GM23338 (cell line): ENCODE measurements around the gene CBX8. TPM values are rescaled to one million over a fixed set of nuclear protein-coding genes. Genes with fewer than 3 reads are reported as not detected.
A peak's percentile ranks its signal among the peaks of the same experiment; 100 is the strongest.

Experiments used
- ATAC-seq: fragments of 200-7000 bp; cut with Tn5 transposase; 3 replicates; pipeline ENCODE4 v1.9.1; 2020
- DNase-seq: peaks from one replicate; pipeline ENCODE4 v3.0.0-alpha.2; 2015; ENCODE audit warnings: low spot score
- H2AFZ ChIP-seq: fragments of 200-600 bp; sonication (generic); 2 replicates; pipeline ENCODE4 v1.8.0; 2016; ENCODE audit warnings: antibody characterized with exemption, mild to moderate bottlenecking, moderate library complexity
- H3F3A ChIP-seq: fragments of 200-600 bp; sonication (generic); replicated peaks from 2 replicates; pipeline ENCODE4 v1.8.0; 2017; ENCODE audit warnings: antibody characterized with exemption, mixed run types, low read depth
- H3K27ac ChIP-seq: fragments of 200-600 bp; sonication (generic); 2 replicates; pipeline ENCODE4 v1.6.1; 2016; ENCODE audit warnings: low read depth
- H3K27me3 ChIP-seq: fragments of 200-600 bp; sonication (generic); 2 replicates; pipeline ENCODE4 v1.8.0; 2016; ENCODE audit warnings: mild to moderate bottlenecking, mixed run types, moderate library complexity; ENCODE audit not compliant: insufficient read depth
- H3K36me3 ChIP-seq: fragments of 200-600 bp; sonication (generic); 2 replicates; pipeline ENCODE4 v1.8.0; 2016; ENCODE audit warnings: mild to moderate bottlenecking; ENCODE audit not compliant: insufficient read depth
- H3K4me1 ChIP-seq: fragments of 200-600 bp; sonication (generic); 2 replicates; pipeline ENCODE4 v1.8.0; 2016; ENCODE audit warnings: mild to moderate bottlenecking, moderate library complexity; ENCODE audit not compliant: insufficient read depth
- H3K4me2 ChIP-seq: fragments of 200-600 bp; sonication (generic); 2 replicates; pipeline ENCODE4 v1.7.1; 2017; ENCODE audit warnings: mixed run types
- H3K4me3 ChIP-seq: fragments of 200-600 bp; sonication (generic); 2 replicates; pipeline ENCODE4 v1.6.1; 2016; ENCODE audit warnings: mixed run types
- H3K79me2 ChIP-seq: fragments of 200-600 bp; sonication (generic); replicated peaks from 2 replicates; pipeline ENCODE4 v1.8.0; 2017; ENCODE audit warnings: mild to moderate bottlenecking; ENCODE audit not compliant: insufficient read depth
- H3K9me2 ChIP-seq: fragments of 200-600 bp; sonication (generic); 2 replicates; pipeline ENCODE4 v1.8.0; 2017; ENCODE audit not compliant: insufficient read depth
- H4K20me1 ChIP-seq: fragments of 200-600 bp; sonication (generic); replicated peaks from 2 replicates; pipeline ENCODE4 v1.8.0; 2017; ENCODE audit warnings: mild to moderate bottlenecking; ENCODE audit not compliant: insufficient read depth
- H3K27ac Mint-ChIP-seq: 2 replicates; pipeline ENCODE4 v1.8.0; 2020; ENCODE audit warnings: inconsistent platforms, mild to moderate bottlenecking, moderate library complexity, mixed read lengths
- H3K27me3 Mint-ChIP-seq: 3 replicates; pipeline ENCODE4 v1.8.0; 2022; ENCODE audit warnings: low read depth, mild to moderate bottlenecking, moderate library complexity, mixed read lengths, inconsistent platforms; ENCODE audit not compliant: insufficient read depth, poor library complexity
- H3K36me3 Mint-ChIP-seq: 3 replicates; pipeline ENCODE4 v1.8.0; 2021; ENCODE audit warnings: low read depth, mild to moderate bottlenecking, inconsistent platforms, moderate library complexity, mixed read lengths
- H3K4me1 Mint-ChIP-seq: 3 replicates; pipeline ENCODE4 v1.8.0; 2020; ENCODE audit warnings: mild to moderate bottlenecking, inconsistent platforms, mixed read lengths
- H3K4me3 Mint-ChIP-seq: 3 replicates; pipeline ENCODE4 v1.8.0; 2021; ENCODE audit warnings: moderate library complexity, mild to moderate bottlenecking, inconsistent platforms, mixed read lengths
- H3K9me3 Mint-ChIP-seq: 3 replicates; pipeline ENCODE4 v1.8.0; 2020; ENCODE audit warnings: moderate library complexity, mild to moderate bottlenecking, inconsistent platforms, mixed read lengths
- CREB1 ChIP-seq: fragments of 250-450 bp; sonication (Bioruptor Pico); IDR thresholded peaks from 2 replicates; pipeline ENCODE4 v1.5.0; 2020; ENCODE audit warnings: low read depth, mild to moderate bottlenecking, moderate library complexity
- EZH2 ChIP-seq: fragments of 200-600 bp; sonication (generic); IDR thresholded peaks from one replicate; pipeline ENCODE4 v1.8.0; 2017; ENCODE audit warnings: antibody characterized with exemption, mild to moderate bottlenecking, low read depth; ENCODE audit not compliant: unreplicated experiment
- JUNB ChIP-seq: IDR thresholded peaks from one replicate; pipeline ENCODE4 v1.6.1; 2016; ENCODE audit warnings: antibody characterized with exemption; ENCODE audit not compliant: unreplicated experiment
- NANOG ChIP-seq: IDR thresholded peaks from 2 replicates; pipeline ENCODE4 v1.6.1; 2016; ENCODE audit warnings: antibody characterized with exemption, borderline replicate concordance
- POLR2AphosphoS5 ChIP-seq: IDR thresholded peaks from 2 replicates; pipeline ENCODE4 v1.6.1; 2016; ENCODE audit warnings: antibody characterized with exemption, low read depth
- STAT1 ChIP-seq: IDR thresholded peaks from one replicate; pipeline ENCODE4 v1.6.1; 2016; ENCODE audit warnings: antibody characterized with exemption; ENCODE audit not compliant: unreplicated experiment
- ZNF114 ChIP-seq: fragments of 250-450 bp; sonication (Bioruptor Pico); IDR thresholded peaks from 2 replicates; pipeline ENCODE4 v1.5.0; 2020; ENCODE audit warnings: mild to moderate bottlenecking, moderate library complexity
- ZNF331 ChIP-seq: fragments of 250-450 bp; sonication (Bioruptor Pico); IDR thresholded peaks from 2 replicates; pipeline ENCODE4 v1.5.0; 2020; ENCODE audit warnings: low read depth, mild to moderate bottlenecking, moderate library complexity
- polyA plus RNA-seq: library from polyadenylated mRNA; unstranded; fragments of >200 nt; fragmentation: Nextera tagmentation; extraction: Ambion mirVana; gene quantifications from 2 replicates; pipeline ENCODE4 v1.2.1, GENCODE V29; 2016
- total RNA-seq: library from RNA; depleted of rRNA; stranded (reverse); fragments of >200 nt; shearing (Covaris generic); gene quantifications from 2 replicates; pipeline ENCODE4 v1.2.3, GENCODE V29; 2014
- TF ChIP-seq, protein P1 (sequence below), 2 experiments: fragments of 200-600 bp in 1 of 2; sonication (generic) in 1 of 2; conservative IDR thresholded peaks; 2 replicates each; pipeline versions ENCODE4 v1.5.1 to v1.6.1; 2016 to 2017; ENCODE audit warnings: antibody characterized with exemption in 2 of 2, low read depth in 2 of 2, mild to moderate bottlenecking in 2 of 2, moderate library complexity in 1 of 2
- TF ChIP-seq, protein P2 (sequence below): IDR thresholded peaks from 2 replicates; pipeline ENCODE4 v1.6.1; 2016; ENCODE audit warnings: antibody characterized with exemption
- TF ChIP-seq, protein P3 (sequence below): fragments of 250-450 bp; sonication (Bioruptor Pico); IDR thresholded peaks from 2 replicates; pipeline ENCODE4 v1.5.0; 2020; ENCODE audit warnings: mild to moderate bottlenecking, moderate library complexity

Gene CBX8
- total and polyA plus RNA-seq, 2 experiments from 2014 or later: 1.0 to 1.3 TPM

DNA sequence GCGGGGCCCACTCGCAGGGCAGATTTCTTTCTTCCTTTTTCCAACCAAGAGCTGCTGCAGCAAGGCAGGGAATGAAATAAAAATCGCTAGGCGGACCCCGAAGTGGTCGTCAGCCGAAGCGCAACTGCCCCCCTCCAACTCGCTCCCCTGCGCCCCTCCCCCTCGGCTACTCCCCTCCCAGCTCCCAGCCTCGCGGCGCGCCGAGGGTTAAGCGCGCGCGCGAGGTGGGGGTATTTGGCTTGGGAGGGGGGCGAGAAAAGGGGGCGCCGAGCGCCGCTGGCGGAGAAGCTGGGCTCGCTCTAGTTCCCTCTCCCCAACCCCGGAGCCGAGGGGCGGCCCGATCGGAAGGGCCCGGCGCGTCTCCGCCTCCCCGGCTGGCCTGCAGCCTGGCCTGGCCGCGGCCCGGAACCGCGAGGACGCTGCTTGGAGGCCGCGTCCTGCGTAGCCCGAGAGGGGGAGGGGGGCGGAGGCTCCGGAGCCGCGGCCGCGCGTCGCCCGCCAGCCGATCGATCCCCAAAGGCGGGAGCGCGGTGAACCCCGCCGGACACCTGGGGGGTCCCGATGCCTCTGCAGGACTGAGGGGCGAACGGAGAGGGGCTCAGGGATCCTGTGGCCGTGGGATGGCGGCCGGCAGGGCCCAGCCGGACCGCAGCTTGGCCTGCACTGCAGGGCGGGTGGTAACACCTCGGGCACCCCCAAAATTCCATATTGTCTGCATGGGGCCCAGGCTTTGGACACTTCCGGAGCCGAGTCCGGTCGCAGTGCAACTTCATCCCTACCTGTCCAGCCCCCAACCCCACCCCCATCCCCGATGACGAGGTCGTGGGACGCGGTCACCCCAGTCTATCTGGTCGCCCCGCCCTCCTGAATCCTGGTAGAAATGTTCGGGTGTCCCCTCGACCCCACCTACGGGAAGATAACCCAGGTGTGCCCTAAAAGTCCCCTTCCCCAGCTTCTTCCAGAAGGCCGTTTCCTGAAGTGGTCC is 47.2 kb upstream of the CBX8 start:
- Histone ChIP-seq H3K4me3 (peak overlapping the region; percentile 64), H2AFZ (peak overlapping the region; percentile 88)
- H3K27ac Mint-ChIP-seq: no peak overlapping the region

More for the DNA sequence above, 47.2 kb upstream of the CBX8 start:
- Mint-ChIP-seq H3K9me3 (peaks cover 5% of the 10 kb centered on the region; the same call in 2 of the 3 replicates), H3K4me1 (peaks cover 19% of the 10 kb centered on the region), H3K36me3 (no peaks in the 10 kb centered on the region), H3K27me3 (peaks cover 74% of the 10 kb centered on the region), H3K4me3 (peak overlapping the region; percentile 68)
- Histone ChIP-seq H3K27ac (no peak overlapping the region), H3K4me1 (peaks cover 26% of the 10 kb centered on the region), H3K9me2 (no peaks in the 10 kb centered on the region), H3F3A (peaks cover 18% of the 10 kb centered on the region), H3K4me2 (peak overlapping the region; percentile 84), H3K79me2 (no peaks in the 10 kb centered on the region), H4K20me1 (peaks cover 3% of the 10 kb centered on the region), H3K27me3 (peaks cover 92% of the 10 kb centered on the region), H3K36me3 (no peaks in the 10 kb centered on the region)
- ATAC-seq: peak; percentile 17
- no peak for TF ChIP-seq POLR2AphosphoS5
- TF ChIP-seq, protein P1, sequence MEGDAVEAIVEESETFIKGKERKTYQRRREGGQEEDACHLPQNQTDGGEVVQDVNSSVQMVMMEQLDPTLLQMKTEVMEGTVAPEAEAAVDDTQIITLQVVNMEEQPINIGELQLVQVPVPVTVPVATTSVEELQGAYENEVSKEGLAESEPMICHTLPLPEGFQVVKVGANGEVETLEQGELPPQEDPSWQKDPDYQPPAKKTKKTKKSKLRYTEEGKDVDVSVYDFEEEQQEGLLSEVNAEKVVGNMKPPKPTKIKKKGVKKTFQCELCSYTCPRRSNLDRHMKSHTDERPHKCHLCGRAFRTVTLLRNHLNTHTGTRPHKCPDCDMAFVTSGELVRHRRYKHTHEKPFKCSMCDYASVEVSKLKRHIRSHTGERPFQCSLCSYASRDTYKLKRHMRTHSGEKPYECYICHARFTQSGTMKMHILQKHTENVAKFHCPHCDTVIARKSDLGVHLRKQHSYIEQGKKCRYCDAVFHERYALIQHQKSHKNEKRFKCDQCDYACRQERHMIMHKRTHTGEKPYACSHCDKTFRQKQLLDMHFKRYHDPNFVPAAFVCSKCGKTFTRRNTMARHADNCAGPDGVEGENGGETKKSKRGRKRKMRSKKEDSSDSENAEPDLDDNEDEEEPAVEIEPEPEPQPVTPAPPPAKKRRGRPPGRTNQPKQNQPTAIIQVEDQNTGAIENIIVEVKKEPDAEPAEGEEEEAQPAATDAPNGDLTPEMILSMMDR (conservative IDR thresholded peaks at IDR 0.05; ENCODE audit: low read depth in 2 of 2): no peak
- TF ChIP-seq CREB1 (CRISPR knock-in tag): no peak
- TF ChIP-seq ZNF331: no peak
- TF ChIP-seq NANOG: no peak
- TF ChIP-seq, protein P2, sequence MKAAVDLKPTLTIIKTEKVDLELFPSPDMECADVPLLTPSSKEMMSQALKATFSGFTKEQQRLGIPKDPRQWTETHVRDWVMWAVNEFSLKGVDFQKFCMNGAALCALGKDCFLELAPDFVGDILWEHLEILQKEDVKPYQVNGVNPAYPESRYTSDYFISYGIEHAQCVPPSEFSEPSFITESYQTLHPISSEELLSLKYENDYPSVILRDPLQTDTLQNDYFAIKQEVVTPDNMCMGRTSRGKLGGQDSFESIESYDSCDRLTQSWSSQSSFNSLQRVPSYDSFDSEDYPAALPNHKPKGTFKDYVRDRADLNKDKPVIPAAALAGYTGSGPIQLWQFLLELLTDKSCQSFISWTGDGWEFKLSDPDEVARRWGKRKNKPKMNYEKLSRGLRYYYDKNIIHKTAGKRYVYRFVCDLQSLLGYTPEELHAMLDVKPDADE: no peak
- TF ChIP-seq STAT1: no peak
- no peak for TF ChIP-seq JUNB
- TF ChIP-seq EZH2: no peak
- TF ChIP-seq, protein P3, sequence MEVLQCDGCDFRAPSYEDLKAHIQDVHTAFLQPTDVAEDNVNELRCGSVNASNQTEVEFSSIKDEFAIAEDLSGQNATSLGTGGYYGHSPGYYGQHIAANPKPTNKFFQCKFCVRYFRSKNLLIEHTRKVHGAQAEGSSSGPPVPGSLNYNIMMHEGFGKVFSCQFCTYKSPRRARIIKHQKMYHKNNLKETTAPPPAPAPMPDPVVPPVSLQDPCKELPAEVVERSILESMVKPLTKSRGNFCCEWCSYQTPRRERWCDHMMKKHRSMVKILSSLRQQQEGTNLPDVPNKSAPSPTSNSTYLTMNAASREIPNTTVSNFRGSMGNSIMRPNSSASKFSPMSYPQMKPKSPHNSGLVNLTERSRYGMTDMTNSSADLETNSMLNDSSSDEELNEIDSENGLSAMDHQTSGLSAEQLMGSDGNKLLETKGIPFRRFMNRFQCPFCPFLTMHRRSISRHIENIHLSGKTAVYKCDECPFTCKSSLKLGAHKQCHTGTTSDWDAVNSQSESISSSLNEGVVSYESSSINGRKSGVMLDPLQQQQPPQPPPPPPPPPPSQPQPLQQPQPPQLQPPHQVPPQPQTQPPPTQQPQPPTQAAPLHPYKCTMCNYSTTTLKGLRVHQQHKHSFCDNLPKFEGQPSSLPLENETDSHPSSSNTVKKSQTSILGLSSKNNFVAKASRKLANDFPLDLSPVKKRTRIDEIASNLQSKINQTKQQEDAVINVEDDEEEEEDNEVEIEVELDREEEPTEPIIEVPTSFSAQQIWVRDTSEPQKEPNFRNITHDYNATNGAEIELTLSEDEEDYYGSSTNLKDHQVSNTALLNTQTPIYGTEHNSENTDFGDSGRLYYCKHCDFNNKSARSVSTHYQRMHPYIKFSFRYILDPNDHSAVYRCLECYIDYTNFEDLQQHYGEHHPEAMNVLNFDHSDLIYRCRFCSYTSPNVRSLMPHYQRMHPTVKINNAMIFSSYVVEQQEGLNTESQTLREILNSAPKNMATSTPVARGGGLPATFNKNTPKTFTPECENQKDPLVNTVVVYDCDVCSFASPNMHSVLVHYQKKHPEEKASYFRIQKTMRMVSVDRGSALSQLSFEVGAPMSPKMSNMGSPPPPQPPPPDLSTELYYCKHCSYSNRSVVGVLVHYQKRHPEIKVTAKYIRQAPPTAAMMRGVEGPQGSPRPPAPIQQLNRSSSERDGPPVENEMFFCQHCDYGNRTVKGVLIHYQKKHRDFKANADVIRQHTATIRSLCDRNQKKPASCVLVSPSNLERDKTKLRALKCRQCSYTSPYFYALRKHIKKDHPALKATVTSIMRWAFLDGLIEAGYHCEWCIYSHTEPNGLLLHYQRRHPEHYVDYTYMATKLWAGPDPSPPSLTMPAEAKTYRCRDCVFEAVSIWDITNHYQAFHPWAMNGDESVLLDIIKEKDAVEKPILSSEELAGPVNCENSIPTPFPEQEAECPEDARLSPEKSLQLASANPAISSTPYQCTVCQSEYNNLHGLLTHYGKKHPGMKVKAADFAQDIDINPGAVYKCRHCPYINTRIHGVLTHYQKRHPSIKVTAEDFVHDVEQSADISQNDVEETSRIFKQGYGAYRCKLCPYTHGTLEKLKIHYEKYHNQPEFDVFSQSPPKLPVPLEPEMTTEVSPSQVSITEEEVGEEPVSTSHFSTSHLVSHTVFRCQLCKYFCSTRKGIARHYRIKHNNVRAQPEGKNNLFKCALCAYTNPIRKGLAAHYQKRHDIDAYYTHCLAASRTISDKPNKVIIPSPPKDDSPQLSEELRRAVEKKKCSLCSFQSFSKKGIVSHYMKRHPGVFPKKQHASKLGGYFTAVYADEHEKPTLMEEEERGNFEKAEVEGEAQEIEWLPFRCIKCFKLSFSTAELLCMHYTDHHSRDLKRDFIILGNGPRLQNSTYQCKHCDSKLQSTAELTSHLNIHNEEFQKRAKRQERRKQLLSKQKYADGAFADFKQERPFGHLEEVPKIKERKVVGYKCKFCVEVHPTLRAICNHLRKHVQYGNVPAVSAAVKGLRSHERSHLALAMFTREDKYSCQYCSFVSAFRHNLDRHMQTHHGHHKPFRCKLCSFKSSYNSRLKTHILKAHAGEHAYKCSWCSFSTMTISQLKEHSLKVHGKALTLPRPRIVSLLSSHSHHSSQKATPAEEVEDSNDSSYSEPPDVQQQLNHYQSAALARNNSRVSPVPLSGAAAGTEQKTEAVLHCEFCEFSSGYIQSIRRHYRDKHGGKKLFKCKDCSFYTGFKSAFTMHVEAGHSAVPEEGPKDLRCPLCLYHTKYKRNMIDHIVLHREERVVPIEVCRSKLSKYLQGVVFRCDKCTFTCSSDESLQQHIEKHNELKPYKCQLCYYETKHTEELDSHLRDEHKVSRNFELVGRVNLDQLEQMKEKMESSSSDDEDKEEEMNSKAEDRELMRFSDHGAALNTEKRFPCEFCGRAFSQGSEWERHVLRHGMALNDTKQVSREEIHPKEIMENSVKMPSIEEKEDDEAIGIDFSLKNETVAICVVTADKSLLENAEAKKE (CRISPR knock-in tag): no peak
- TF ChIP-seq ZNF114 (CRISPR knock-in tag): no peak
- peak; percentile 78 for DNase-seq
